HepG2 (cell line): ENCODE data around the gene DIRAS3. TPM values are rescaled to one million over a fixed set of nuclear protein-coding genes. Genes with fewer than 3 reads are reported as not detected.

Experiments
- ATAC-seq: fragments of 200-7000 bp; cut with Tn5 transposase; 3 replicates; pipeline ENCODE4 v1.9.1; 2020; ENCODE audit warnings: mild to moderate bottlenecking, moderate library complexity
- BruUV-seq: library from RNA; stranded (reverse); fragments of 400-500 nt; replicated peaks from 2 replicates; lab custom pipeline; 2021; lab: Mats Ljungman, UMichigan
- CTCF ChIA-PET: fragments of 300-600 bp; formaldehyde crosslinking; extraction: SDS; loops from one replicate; lab custom pipeline; 2021; ENCODE audit warnings: low total read pairs, inconsistent platforms, low intra/inter-chr PET ratio; lab: Yijun Ruan, JAX
- POLR2A ChIA-PET: fragments of 350-600 bp; sonication (Branson Sonifier 250); formaldehyde crosslinking; loops from one replicate; lab custom pipeline; 2020; ENCODE audit warnings: antibody characterized with exemption, inconsistent platforms; lab: Yijun Ruan, JAX
- DNase-seq: peaks from one replicate; pipeline ENCODE4 v3.0.0-alpha.2; 2015; ENCODE audit warnings: low spot score
- FAIRE-seq: peaks from 3 replicates; lab custom pipeline; 2011; peaks lifted over from hg19 to GRCh38; lab: Jason Lieb, UNC
- H2AFZ ChIP-seq: one replicate; pipeline ENCODE4 v1.6.1; 2011; ENCODE audit warnings: low read length, inconsistent platforms
- H3K27ac ChIP-seq: fragments of 300-600 bp; 3 replicates; pipeline ENCODE4 v1.8.0; 2011; ENCODE audit warnings: mixed run types, mild to moderate bottlenecking, mixed read lengths, low read length, inconsistent platforms; ENCODE audit not compliant: insufficient read depth; ENCODE audit errors: extremely low read length
- H3K27me3 ChIP-seq, 2 experiments: fragments of 200-600 bp in 1 of 2; 2 replicates in 1 of 2; 3 replicates in 1 of 2; pipeline versions ENCODE4 v1.6.0 to v1.8.0; 2011; ENCODE audit warnings: low read length in 2 of 2, mild to moderate bottlenecking in 2 of 2, moderate library complexity in 2 of 2, inconsistent platforms in 1 of 2; ENCODE audit not compliant: insufficient read depth in 2 of 2, control insufficient read depth in 1 of 2
- H3K36me3 ChIP-seq, 2 experiments: fragments of 200-600 bp in 1 of 2; replicated peaks in 1 of 2; 2 replicates in 1 of 2; 3 replicates in 1 of 2; pipeline versions ENCODE4 v1.5.1 to v1.8.0; 2011; ENCODE audit warnings: low read length in 2 of 2, inconsistent platforms in 1 of 2; ENCODE audit not compliant: insufficient read depth in 2 of 2, control insufficient read depth in 1 of 2
- H3K4me1 ChIP-seq: 2 replicates; pipeline ENCODE4 v1.5.1; 2012; ENCODE audit warnings: low read length, inconsistent platforms; ENCODE audit not compliant: insufficient read depth
- H3K4me2 ChIP-seq: 2 replicates; pipeline ENCODE4 v1.6.0; 2011; ENCODE audit warnings: low read depth, low read length, inconsistent platforms
- H3K4me3 ChIP-seq, 3 experiments: fragments of 200-600 bp in 1 of 3; sonication (generic), shearing (Covaris generic) in 1 of 3; replicated peaks in 1 of 3; 2 replicates each; pipeline ENCODE4 v1.5.1; 2011 to 2016; ENCODE audit warnings: low read length in 3 of 3, inconsistent platforms in 2 of 3, low read depth in 2 of 3, mild to moderate bottlenecking in 2 of 3, control low read depth in 1 of 3, mixed read lengths in 1 of 3; ENCODE audit not compliant: insufficient read depth in 1 of 3
- H3K79me2 ChIP-seq: one replicate; pipeline ENCODE4 v1.6.1; 2011; ENCODE audit warnings: low read length, inconsistent platforms; ENCODE audit not compliant: insufficient read depth
- H3K9ac ChIP-seq: 2 replicates; pipeline ENCODE4 v1.6.0; 2011; ENCODE audit warnings: mild to moderate bottlenecking, low read depth, low read length, inconsistent platforms; ENCODE audit not compliant: insufficient read depth
- H3K9me3 ChIP-seq: 2 replicates; pipeline ENCODE4 v1.5.1; 2012; ENCODE audit warnings: mild to moderate bottlenecking, low read length
- H4K20me1 ChIP-seq: 2 replicates; pipeline ENCODE4 v1.6.0; 2011; ENCODE audit warnings: inconsistent platforms, mild to moderate bottlenecking, low read length, moderate library complexity; ENCODE audit not compliant: insufficient read depth
- CHCHD3 ChIP-seq: sonication (generic); formaldehyde crosslinking; IDR thresholded peaks from 2 replicates; pipeline ENCODE4 v1.8.0; 2022; ENCODE audit warnings: mild to moderate bottlenecking, missing genetic modification reagents, moderate library complexity
- CHD4 ChIP-seq: fragments of 200-600 bp; sonication (generic); IDR thresholded peaks from 2 replicates; pipeline ENCODE4 v1.7.0; 2017; ENCODE audit warnings: mild to moderate bottlenecking, low read length, borderline replicate concordance
- FOXM1 ChIP-seq: sonication (generic); formaldehyde crosslinking; IDR thresholded peaks from 2 replicates; pipeline ENCODE4 v1.5.0; 2020; ENCODE audit warnings: missing genetic modification reagents
- KDM5B ChIP-seq: sonication (generic); formaldehyde crosslinking; IDR thresholded peaks from 2 replicates; pipeline ENCODE4 v1.4.0; 2020; ENCODE audit warnings: missing genetic modification reagents, mild to moderate bottlenecking, borderline replicate concordance
- LRRFIP1 ChIP-seq: sonication (generic); formaldehyde crosslinking; conservative IDR thresholded peaks from 2 replicates; pipeline ENCODE4 v1.4.0; 2020; ENCODE audit warnings: missing genetic modification reagents
- MED13 ChIP-seq: sonication (generic); formaldehyde crosslinking; IDR thresholded peaks from 2 replicates; pipeline ENCODE4 v1.5.0; 2020; ENCODE audit warnings: missing genetic modification reagents
- PBX2 ChIP-seq: IDR thresholded peaks from 2 replicates; pipeline ENCODE4 v1.6.1; 2016; ENCODE audit warnings: control low read depth
- RXRB ChIP-seq: IDR thresholded peaks from 2 replicates; pipeline ENCODE4 v1.6.1; 2016; ENCODE audit warnings: borderline replicate concordance, missing genetic modification reagents, missing compliant biosample characterization
- SALL1 ChIP-seq: sonication (generic); formaldehyde crosslinking; IDR thresholded peaks from 2 replicates; pipeline ENCODE4 v1.8.0; 2022; ENCODE audit warnings: mild to moderate bottlenecking, missing genetic modification reagents
- SRSF1 ChIP-seq: fragments of 200-400 bp; formaldehyde crosslinking; optimal IDR thresholded peaks from 2 replicates; pipeline ENCODE3; 2017; ENCODE audit warnings: mild to moderate bottlenecking, low read depth, low read length, moderate library complexity
- SYNCRIP ChIP-seq: fragments of 200-400 bp; formaldehyde crosslinking; IDR thresholded peaks from 2 replicates; pipeline ENCODE4 v1.6.1; 2018; ENCODE audit warnings: mild to moderate bottlenecking, low read depth, low read length; ENCODE audit not compliant: insufficient read depth
- ZNF225 ChIP-seq: sonication (generic); formaldehyde crosslinking; IDR thresholded peaks from 2 replicates; pipeline ENCODE4 v1.4.0; 2020; ENCODE audit warnings: mild to moderate bottlenecking, missing genetic modification reagents
- ZNF253 ChIP-seq: sonication (generic); formaldehyde crosslinking; IDR thresholded peaks from 2 replicates; pipeline ENCODE4 v1.8.0; 2022; ENCODE audit warnings: mild to moderate bottlenecking, missing genetic modification reagents, borderline replicate concordance
- ZNF564 ChIP-seq: sonication (generic); formaldehyde crosslinking; IDR thresholded peaks from 2 replicates; pipeline ENCODE4 v1.8.1; 2023; ENCODE audit warnings: mild to moderate bottlenecking, missing genetic modification reagents
- ZNF614 ChIP-seq: IDR thresholded peaks from 2 replicates; pipeline ENCODE4 v1.6.1; 2018; ENCODE audit warnings: missing biosample characterization, missing genetic modification reagents, inconsistent platforms, borderline replicate concordance
- WGBS: methylation state at CpG from one replicate; pipeline ENCODE4 v1.1.6; 2017; ENCODE audit warnings: low lambda C conversion rate; 5-methylcytosine and 5-hydroxymethylcytosine counted together
- in situ Hi-C: cut with HindIII; loops from 2 replicates; pipeline ENCODE4 v1.10.0; 2017; ENCODE audit warnings: low pct_unique_long_range_greater_than_20kb; ENCODE audit not compliant: extremely low pct_ligation_motif_present
- intact Hi-C: fragments of 100-400 bp; cut with micrococcal nuclease; formaldehyde crosslinking; loops from one replicate; pipeline ENCODE4 v1.10.0; 2022; ENCODE audit not compliant: unreplicated experiment
- polyA plus RNA-seq, 8 experiments: library from polyadenylated mRNA; depleted of rRNA in 3 of 8; stranded (reverse) in 7 of 8; unstranded in 1 of 8; fragments of >200 nt; fragmentation: Illumina TruSeq in 4 of 8; extraction: Trizol in 4 of 8; gene quantifications; 2 replicates each; pipeline versions ENCODE4 v1.2.1 to v1.2.3, GENCODE V29; 2011 to 2016; ENCODE audit warnings: low read depth in 4 of 8, missing spikeins in 1 of 8, mixed read lengths in 1 of 8; ENCODE audit not compliant: insufficient read depth in 1 of 8
- total RNA-seq, 5 experiments: library from RNA; depleted of rRNA; stranded (reverse); fragments of >200 nt; fragmentation: Illumina TruSeq; extraction: Trizol; gene quantifications; 2 replicates each; pipeline ENCODE4 v1.2.3, GENCODE V29; 2016; ENCODE audit warnings: low read depth in 1 of 5
- TF ChIP-seq, protein P1 (sequence below): IDR thresholded peaks from 2 replicates; pipeline ENCODE4 v1.6.1; 2018; ENCODE audit warnings: missing genetic modification reagents, mild to moderate bottlenecking, missing compliant biosample characterization

The DIRAS3 gene
- total and polyA plus RNA-seq, 2 of the 13 experiments (the other 11 are each of a cell fraction or from before 2014, with no cell fraction given), result not detected

DNA sequence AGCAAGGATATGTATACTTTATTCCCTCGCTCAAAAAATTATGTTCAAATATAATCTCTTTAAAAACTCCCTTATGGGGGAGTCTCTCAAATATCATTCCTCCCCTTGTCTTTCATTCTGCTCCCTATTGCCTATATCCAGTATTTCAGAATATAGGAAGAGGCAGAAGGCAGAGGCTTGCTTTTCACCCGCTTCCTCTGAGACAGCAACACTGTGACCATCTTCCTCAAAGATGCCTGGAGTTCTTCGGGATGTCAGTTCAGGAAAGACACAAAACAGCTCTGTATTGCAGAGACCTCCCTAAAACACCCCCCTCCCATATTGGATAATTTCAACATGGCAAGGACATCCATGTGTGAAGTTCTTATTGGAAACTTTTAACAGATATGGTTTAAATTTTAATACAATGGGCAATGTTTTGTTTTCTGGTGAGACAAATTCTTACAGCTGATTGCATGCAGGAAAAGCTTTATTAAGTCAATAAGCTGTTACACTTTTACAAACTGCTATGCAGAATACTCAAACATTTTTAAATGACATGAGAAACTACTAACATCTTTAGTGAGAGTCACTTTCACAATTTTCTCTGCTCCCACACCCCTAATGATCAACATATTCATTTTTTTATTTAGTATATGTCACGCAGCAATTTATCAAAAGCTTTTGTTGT, 4.8 kb downstream of the DIRAS3 start:
- H3K4me3 ChIP-seq, result no peak overlapping the region
- no peak overlapping the region for H3K27ac ChIP-seq
- in situ Hi-C loops (no loop called here), intact Hi-C loops (no loop called here)
- no peak overlapping the region for H3K9ac ChIP-seq
- no peaks in the 10 kb centered on the region for H3K36me3 ChIP-seq
- FAIRE-seq, result no peak
- no TSS peak for BruUV-seq
- no peak for TF ChIP-seq SALL1 (CRISPR knock-in tag)
- no peak for TF ChIP-seq CHD4
- no peak for TF ChIP-seq LRRFIP1 (CRISPR knock-in tag)
- no peak for TF ChIP-seq ZNF564 (CRISPR knock-in tag)
- TF ChIP-seq SYNCRIP, result no peak
- TF ChIP-seq ZNF253 (CRISPR knock-in tag), result no peak
- TF ChIP-seq ZNF225 (CRISPR knock-in tag), result no peak
- TF ChIP-seq MED13 (CRISPR knock-in tag), result no peak
- TF ChIP-seq FOXM1, result no peak
- no peak for TF ChIP-seq PBX2
- TF ChIP-seq, protein P1, sequence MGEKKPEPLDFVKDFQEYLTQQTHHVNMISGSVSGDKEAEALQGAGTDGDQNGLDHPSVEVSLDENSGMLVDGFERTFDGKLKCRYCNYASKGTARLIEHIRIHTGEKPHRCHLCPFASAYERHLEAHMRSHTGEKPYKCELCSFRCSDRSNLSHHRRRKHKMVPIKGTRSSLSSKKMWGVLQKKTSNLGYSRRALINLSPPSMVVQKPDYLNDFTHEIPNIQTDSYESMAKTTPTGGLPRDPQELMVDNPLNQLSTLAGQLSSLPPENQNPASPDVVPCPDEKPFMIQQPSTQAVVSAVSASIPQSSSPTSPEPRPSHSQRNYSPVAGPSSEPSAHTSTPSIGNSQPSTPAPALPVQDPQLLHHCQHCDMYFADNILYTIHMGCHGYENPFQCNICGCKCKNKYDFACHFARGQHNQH (CRISPR knock-in tag), result no peak
- no peak for TF ChIP-seq KDM5B (CRISPR knock-in tag)
- TF ChIP-seq CHCHD3 (CRISPR knock-in tag), result no peak
- TF ChIP-seq RXRB (CRISPR knock-in tag), result no peak
- no peak for TF ChIP-seq ZNF614 (CRISPR knock-in tag)
- no peak for TF ChIP-seq SRSF1
- peaks cover 1 to 12% of the 10 kb centered on the region in 2 experiments; a peak in 2 of 5 replicates for H3K27me3 ChIP-seq
- no peaks in the 10 kb centered on the region for H3K9me3 ChIP-seq
- no peak for ATAC-seq
- DNase-seq, result no peak
- no peak overlapping the region for H2AFZ ChIP-seq
- no peaks in the 10 kb centered on the region for H3K4me1 ChIP-seq
- no peaks in the 10 kb centered on the region for H3K79me2 ChIP-seq
- H3K4me2 ChIP-seq, result no peak overlapping the region
- ChIA-PET CTCF (no interaction called here), POLR2A (no interaction called here)
- WGBS, result 19% methylated on average over 4 of the region's 4 CpGs
- no peaks in the 10 kb centered on the region for H4K20me1 ChIP-seq
